ENCODE measurements around the gene PITRM1. TPM values are rescaled to one million over a fixed set of nuclear protein-coding genes. Genes with fewer than 3 reads are reported as not detected.

PITRM1 gene
- total and polyA plus RNA-seq, 11 donors: 65.8 to 128 (median 91.8) TPM

DNA sequence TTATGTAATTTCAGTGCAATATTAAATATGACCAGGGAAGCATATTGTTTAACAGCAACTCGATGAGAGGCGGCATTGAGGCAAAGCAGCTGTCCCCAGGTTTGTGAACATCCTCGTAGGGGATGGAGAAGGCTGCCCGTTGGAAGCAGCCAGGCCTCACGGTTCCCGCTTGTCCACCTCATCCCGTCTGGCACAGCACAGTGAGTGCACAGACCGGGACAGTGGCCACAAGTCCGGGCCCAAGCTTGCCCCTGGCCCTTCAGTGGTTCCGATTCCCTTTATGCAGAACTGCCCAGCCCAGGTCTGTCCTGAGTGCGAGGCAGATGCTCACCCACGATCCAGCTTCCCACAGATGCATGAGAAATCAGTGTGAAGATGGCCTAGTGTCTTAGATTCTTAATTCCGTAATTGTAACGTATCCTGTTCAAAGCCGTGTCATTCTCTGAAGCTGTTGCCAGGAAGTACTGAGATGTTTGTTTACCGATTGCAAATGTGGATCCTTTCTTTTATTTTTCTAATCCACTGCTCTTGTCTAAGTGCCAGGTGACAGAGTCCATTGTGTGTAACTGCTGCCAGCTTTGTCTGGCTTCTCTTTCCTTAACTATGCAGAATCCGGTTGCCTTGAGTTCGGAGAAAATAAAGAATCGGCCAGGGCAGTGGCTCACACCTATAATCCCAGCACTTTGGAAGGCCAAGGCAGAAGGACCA is 69.7 kb downstream of the PITRM1 start:
- intact Hi-C loops (cut with DNase I): no loop called here
- no peak for ATAC-seq

DNA sequence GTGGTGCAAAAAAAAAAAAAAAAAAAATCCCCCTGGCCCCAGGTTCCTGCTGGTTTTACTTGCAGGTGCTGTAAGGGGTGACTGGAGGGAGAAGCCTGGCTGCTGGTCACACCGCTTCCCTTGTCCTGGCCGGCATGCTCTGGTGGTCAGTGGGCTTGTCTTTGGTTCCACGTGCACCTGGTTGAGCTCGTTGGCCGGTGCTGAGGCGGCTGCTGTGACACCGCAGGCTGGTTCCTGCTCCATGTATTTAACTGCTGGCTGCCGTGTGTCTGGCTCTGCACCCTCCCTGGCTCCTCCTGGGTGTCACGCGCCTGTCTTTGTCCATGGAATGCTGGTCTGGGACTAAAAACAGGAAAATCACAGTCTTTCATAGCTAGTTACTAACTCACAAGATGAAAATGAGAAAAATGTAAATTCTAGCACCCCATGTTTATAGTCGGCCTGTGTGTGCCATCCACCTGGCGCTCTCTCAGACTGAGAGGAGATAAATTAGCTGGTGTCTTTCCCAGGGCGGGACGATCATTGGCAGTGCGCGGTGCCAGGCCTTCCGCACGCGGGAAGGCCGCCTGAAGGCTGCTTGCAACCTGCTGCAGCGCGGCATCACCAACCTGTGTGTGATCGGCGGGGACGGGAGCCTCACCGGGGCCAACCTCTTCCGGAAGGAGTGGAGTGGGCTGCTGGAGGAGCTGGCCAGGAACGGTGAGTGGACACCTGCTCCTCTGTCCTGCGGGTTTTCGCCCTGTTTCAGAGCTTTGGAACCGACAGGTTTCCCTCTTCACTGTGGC is 71.5 kb downstream of the PITRM1 start:
- Histone ChIP-seq H3K36me3 (peaks cover 0 to 57% (median 26%) of the 10 kb centered on the region in 9 donors), H3K9me3 (no peaks in the 10 kb centered on the region), H3K27me3 (no peaks in the 10 kb centered on the region), H3K4me1 (peaks cover 0 to 40% (median 18%) of the 10 kb centered on the region in 12 donors), H3K27ac (no peak overlapping the region), H3K4me3 (no peak overlapping the region)
- peak in 1 of 5 donors; percentile 33 for DNase-seq
- TF ChIP-seq, protein P1, sequence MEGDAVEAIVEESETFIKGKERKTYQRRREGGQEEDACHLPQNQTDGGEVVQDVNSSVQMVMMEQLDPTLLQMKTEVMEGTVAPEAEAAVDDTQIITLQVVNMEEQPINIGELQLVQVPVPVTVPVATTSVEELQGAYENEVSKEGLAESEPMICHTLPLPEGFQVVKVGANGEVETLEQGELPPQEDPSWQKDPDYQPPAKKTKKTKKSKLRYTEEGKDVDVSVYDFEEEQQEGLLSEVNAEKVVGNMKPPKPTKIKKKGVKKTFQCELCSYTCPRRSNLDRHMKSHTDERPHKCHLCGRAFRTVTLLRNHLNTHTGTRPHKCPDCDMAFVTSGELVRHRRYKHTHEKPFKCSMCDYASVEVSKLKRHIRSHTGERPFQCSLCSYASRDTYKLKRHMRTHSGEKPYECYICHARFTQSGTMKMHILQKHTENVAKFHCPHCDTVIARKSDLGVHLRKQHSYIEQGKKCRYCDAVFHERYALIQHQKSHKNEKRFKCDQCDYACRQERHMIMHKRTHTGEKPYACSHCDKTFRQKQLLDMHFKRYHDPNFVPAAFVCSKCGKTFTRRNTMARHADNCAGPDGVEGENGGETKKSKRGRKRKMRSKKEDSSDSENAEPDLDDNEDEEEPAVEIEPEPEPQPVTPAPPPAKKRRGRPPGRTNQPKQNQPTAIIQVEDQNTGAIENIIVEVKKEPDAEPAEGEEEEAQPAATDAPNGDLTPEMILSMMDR (IDR thresholded peaks at IDR 0.05): no peak
- intact Hi-C loops (cut with DNase I): no loop called here
- WGBS, 4 donors: 93 to 96% (median 93%) methylated on average over 31 of the region's 31 CpGs
- ATAC-seq: no peak

More for the DNA sequence above, 69.7 kb downstream of the PITRM1 start:
- Histone ChIP-seq H3K9me3 (no peaks in the 10 kb centered on the region), H3K4me1 (peaks cover 0 to 42% (median 13%) of the 10 kb centered on the region in 12 donors), H3K27ac (peak overlapping the region in 6 of 12 donors; percentile 13 to 70 (median 46)), H3K27me3 (no peaks in the 10 kb centered on the region), H3K36me3 (peaks cover 0 to 66% (median 30%) of the 10 kb centered on the region in 9 donors), H3K4me3 (no peak overlapping the region)
- TF ChIP-seq, protein P1 (IDR thresholded peaks at IDR 0.05): no peak
- no peak for TF ChIP-seq POLR2A (IDR thresholded peaks at IDR 0.05)
- peak in 1 of 5 donors; percentile 30 for DNase-seq
- 46 to 62% (median 58%) methylated on average over 17 to 19 of the region's 19 CpGs for WGBS, 4 donors

DNA sequence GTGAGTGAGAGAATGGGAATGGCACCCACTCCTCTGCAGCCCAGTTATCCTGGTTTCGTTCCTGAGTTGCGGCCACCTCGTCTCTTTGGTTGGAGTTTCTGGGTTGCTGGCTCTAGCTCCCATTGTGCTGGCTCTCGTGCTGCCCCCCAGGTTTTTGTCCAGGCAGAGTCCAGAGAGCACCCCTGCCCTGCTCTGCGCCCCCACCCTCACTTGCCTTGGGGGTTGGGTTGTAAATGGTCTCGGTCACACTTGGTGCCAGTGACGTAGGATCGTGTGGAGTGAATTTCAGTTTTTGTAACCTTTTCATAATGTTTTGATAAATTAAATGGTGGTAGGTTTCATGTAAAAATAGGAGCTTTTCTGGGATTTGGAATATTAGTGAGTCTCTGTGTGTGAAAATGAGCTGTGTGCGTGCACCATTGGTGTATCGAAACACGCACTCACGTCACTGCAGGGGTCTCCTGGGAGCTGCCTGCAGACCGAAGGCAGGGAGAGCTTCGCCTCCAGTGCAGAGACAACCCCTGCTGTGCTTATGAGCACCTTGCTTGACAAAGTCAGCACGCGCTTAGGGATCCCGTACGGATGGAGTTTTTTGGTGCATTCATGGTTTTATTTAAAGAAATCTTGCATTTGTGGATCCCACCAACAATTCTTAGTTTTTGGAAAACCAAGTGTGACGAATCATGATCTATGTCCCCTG is 72.3 kb downstream of the PITRM1 start:
- H3K4me3 ChIP-seq: no peak overlapping the region
- no peaks in the 10 kb centered on the region for H3K9me3 ChIP-seq
- DNase-seq (no peak), ATAC-seq (no peak)
- H3K36me3 ChIP-seq: peaks cover 0 to 50% (median 20%) of the 10 kb centered on the region in 9 donors
- intact Hi-C loops (cut with DNase I): no loop called here
- no peak overlapping the region for H3K27ac ChIP-seq
- 93 to 97% (median 95%) methylated on average over 19 of the region's 19 CpGs for WGBS, 4 donors
- TF ChIP-seq POLR2A (IDR thresholded peaks at IDR 0.05): no peak
- TF ChIP-seq, protein P1 (IDR thresholded peaks at IDR 0.05): no peak
- H3K4me1 ChIP-seq: peaks cover 0 to 48% (median 23%) of the 10 kb centered on the region in 12 donors
- no peaks in the 10 kb centered on the region for H3K27me3 ChIP-seq

Data from heart left ventricle (tissue), 16 donors.